ENCODE measurements around the gene ASB6.

DNA sequence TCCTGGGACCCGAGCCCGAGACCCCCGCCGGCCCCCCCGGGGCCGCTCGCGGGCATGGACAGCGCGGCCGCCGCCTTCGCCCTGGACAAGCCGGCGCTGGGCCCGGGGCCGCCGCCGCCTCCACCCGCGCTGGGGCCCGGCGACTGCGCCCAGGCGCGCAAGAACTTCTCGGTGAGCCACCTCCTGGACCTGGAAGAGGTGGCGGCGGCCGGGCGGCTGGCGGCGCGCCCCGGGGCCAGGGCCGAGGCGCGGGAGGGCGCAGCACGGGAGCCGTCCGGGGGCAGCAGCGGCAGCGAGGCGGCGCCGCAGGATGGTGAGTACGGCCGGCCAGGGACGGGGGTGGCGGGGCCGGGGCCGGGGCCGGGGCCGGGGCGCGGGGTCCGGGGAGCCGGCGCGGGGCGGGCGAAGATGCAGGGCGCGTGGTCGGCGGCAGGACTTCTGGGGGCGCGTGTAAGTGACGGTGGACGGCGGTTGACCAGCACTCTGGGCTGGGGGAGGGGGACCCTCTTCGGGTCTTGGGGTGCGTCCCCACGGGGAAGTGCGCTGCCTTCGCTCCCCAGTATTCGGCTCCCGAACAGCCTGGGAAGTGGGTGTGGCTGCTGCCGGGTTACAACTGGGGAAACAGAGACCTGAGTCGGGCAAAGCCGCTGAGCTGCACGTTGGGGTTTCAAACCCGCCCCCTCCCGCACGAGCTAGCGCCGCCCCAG lies 24.0 kb upstream of the ASB6 start:
- TF ChIP-seq SUZ12 (IDR thresholded peaks at IDR 0.05) (no peak), FOXK2 (IDR thresholded peaks at IDR 0.05) (no peak)
